ENCODE measurements around the gene NCOA5.
A peak's percentile ranks its signal among the peaks of the same experiment; 100 is the strongest.
"Not testable (repeated sequence)": the region's sequence is repeated elsewhere in the genome, so short reads cannot be mapped to it uniquely, and the experiment has no call there.

NCOA5 gene

GRCh38 chr20:46108976-46109375 is 19.2 kb upstream of the NCOA5 start:
- no peak for DNase-seq (ENCODE audit: low spot score)
- in situ Hi-C loops (cut with MboI; ENCODE audit: low pct_unique_long_range_greater_than_20kb, low sequenced_read_pairs, unreplicated experiment), result no loop called here
- TF ChIP-seq, protein P1, sequence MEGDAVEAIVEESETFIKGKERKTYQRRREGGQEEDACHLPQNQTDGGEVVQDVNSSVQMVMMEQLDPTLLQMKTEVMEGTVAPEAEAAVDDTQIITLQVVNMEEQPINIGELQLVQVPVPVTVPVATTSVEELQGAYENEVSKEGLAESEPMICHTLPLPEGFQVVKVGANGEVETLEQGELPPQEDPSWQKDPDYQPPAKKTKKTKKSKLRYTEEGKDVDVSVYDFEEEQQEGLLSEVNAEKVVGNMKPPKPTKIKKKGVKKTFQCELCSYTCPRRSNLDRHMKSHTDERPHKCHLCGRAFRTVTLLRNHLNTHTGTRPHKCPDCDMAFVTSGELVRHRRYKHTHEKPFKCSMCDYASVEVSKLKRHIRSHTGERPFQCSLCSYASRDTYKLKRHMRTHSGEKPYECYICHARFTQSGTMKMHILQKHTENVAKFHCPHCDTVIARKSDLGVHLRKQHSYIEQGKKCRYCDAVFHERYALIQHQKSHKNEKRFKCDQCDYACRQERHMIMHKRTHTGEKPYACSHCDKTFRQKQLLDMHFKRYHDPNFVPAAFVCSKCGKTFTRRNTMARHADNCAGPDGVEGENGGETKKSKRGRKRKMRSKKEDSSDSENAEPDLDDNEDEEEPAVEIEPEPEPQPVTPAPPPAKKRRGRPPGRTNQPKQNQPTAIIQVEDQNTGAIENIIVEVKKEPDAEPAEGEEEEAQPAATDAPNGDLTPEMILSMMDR (IDR thresholded peaks at IDR 0.05; ENCODE audit: extremely low read depth, insufficient read depth, missing control alignments), result no peak

- in situ Hi-C loops (cut with MboI; ENCODE audit: low pct_unique_long_range_greater_than_20kb, low sequenced_read_pairs, unreplicated experiment), result no loop called here
- TF ChIP-seq, protein P1 (IDR thresholded peaks at IDR 0.05; ENCODE audit: extremely low read depth, insufficient read depth, missing control alignments), result peak; percentile 34
- peak; percentile 57 for DNase-seq (ENCODE audit: low spot score)
Observed at GRCh38 chr20:46108435-46108841, 18.7 kb upstream of the NCOA5 start.

DNA sequence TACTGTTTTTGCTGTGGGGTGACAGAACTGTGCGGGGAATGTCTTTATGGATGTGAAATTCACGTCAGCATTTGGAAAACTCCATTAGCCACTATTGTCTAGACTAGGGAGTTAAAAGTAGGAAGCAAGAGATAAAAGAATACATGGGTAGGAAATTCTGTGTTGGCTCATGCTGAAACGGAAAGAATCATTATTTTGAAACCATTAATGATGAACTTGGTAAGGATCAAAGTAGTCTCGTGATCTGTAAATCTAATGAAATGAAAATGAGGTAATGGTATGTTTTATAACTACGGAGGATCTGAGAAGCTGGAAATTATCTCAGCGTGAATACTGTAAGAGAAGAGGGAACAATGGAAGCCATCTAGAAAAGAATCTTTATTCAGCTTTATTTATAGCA is 17.3 kb upstream of the NCOA5 start:
- no peak for DNase-seq (ENCODE audit: low spot score)
- in situ Hi-C loops (cut with MboI; ENCODE audit: low pct_unique_long_range_greater_than_20kb, low sequenced_read_pairs, unreplicated experiment), result no loop called here
- TF ChIP-seq, protein P1 (IDR thresholded peaks at IDR 0.05; ENCODE audit: extremely low read depth, insufficient read depth, missing control alignments), result no peak

DNA sequence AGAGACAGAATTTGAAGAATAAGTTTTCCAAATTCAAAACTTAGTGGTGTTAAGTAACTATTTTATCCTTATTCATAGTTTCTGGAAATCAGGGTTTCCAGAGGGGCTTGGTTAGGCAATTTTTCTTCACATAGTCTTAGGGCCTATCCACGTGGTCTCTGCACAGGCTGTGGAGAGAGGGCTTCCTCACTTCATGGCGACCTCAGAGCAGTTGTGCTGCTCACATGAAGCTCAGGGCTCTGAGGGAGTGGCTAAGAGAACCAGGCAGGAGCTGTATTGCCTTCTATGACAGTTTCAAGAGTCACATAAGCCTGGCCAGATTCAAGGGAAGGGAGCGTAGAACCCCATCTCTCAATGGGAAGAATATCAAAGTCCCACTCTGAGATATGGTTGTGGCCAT is 14.5 kb upstream of the NCOA5 start:
- TF ChIP-seq, protein P1 (IDR thresholded peaks at IDR 0.05; ENCODE audit: extremely low read depth, insufficient read depth, missing control alignments), result no peak
- no peak for DNase-seq (ENCODE audit: low spot score)
- in situ Hi-C loops (cut with MboI; ENCODE audit: low pct_unique_long_range_greater_than_20kb, low sequenced_read_pairs, unreplicated experiment), result no loop called here

DNA sequence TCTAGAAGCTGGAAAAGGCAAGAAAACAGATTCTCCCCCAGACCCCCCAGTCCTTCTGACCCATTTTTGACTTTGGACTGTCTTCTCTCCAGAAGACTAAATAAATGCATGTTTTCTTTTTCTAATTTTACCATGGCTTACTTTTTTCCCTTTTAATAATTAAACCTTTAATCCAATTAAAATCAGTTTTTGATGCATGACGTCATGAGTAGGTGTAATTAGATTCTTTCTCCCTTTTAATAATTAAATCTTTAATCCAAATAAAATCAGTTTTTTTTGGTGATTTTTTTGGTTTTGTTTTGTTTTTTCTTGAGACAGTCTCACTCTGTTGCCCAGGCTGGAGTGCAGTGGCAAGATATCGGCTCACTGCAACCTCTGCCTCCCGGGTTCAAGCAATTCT is 13.2 kb upstream of the NCOA5 start:
- TF ChIP-seq, protein P1 (IDR thresholded peaks at IDR 0.05; ENCODE audit: extremely low read depth, insufficient read depth, missing control alignments), result no peak
- no peak for DNase-seq (ENCODE audit: low spot score)
- in situ Hi-C loops (cut with MboI; ENCODE audit: low pct_unique_long_range_greater_than_20kb, low sequenced_read_pairs, unreplicated experiment), result no loop called here

- in situ Hi-C loops (cut with MboI; ENCODE audit: low pct_unique_long_range_greater_than_20kb, low sequenced_read_pairs, unreplicated experiment), result no loop called here
- no peak for DNase-seq (ENCODE audit: low spot score)
- TF ChIP-seq, protein P1 (IDR thresholded peaks at IDR 0.05; ENCODE audit: extremely low read depth, insufficient read depth, missing control alignments), result no peak
Observed at GRCh38 chr20:46101957-46102356, 12.2 kb upstream of the NCOA5 start.

GRCh38 chr20:46100988-46101387 is 11.2 kb upstream of the NCOA5 start:
- DNase-seq (ENCODE audit: low spot score), result no peak
- in situ Hi-C loops (cut with MboI; ENCODE audit: low pct_unique_long_range_greater_than_20kb, low sequenced_read_pairs, unreplicated experiment), result no loop called here

DNA sequence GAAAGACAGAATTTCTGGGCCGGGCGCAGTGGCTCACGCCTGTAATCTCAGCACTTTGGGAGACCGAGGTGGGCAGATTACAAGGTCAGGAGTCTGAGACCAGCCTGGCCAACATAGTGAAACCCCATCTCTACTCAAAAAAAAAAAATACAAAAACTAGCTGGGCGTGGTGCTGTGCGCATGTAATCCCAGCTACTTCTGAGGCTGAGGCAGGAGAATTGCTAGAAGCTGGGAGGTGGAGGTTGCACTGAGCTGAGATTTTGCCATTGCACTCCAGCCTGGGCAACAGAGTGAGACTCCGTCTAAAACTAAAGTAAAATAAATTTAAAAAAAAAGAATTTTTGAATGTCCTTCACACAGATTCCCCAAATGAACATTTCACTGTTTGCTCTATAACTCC is 10.7 kb upstream of the NCOA5 start:
- DNase-seq (ENCODE audit: low spot score); in situ Hi-C loops (cut with MboI; ENCODE audit: low pct_unique_long_range_greater_than_20kb, low sequenced_read_pairs, unreplicated experiment): not testable (repeated sequence)

More at GRCh38 chr20:46100988-46101387, 11.2 kb upstream of the NCOA5 start:
- TF ChIP-seq, protein P1 (IDR thresholded peaks at IDR 0.05; ENCODE audit: extremely low read depth, insufficient read depth, missing control alignments), result no peak
